PC-9 (cell line): Measurements from ENCODE around the gene SPOP.

Experiments used
- CTCF ChIP-seq: fragments of 200-600 bp; sonication (generic); conservative IDR thresholded peaks from 2 replicates; pipeline ENCODE4 v1.6.1; 2017; ENCODE audit warnings: mixed run types, antibody characterized with exemption, mild to moderate bottlenecking, moderate library complexity
- EZH2 ChIP-seq: fragments of 200-600 bp; sonication (generic); IDR thresholded peaks from 2 replicates; pipeline ENCODE4 v1.8.0; 2017; ENCODE audit warnings: antibody characterized with exemption, low read depth

- no peak for TF ChIP-seq CTCF
- no peak for TF ChIP-seq EZH2
Measured at GRCh38 chr17:49621420-49621819, 56.5 kb downstream of the SPOP start.
